Stimulated activated naive CD8-positive, alpha-beta T cell treated with anti-CD3 and anti-CD28 coated beads, Interleukin-15, Interleukin-2, amounts not matched to agents 100 U/mL and 50 U/mL, for 24 hours (primary cell): ENCODE results near the gene CCDC91.
"Not testable (repeated sequence)": the region's sequence is repeated elsewhere in the genome, so short reads cannot be mapped to it uniquely, and the experiment has no call there.

Experiments
- ATAC-seq: fragments of 150-1000 bp; cut with Tn5 transposase; one replicate; pipeline ENCODE4 v1.10.0; 2021
- DNase-seq: peaks from one replicate; pipeline ENCODE4 v3.0.0; 2021

The CCDC91 gene

GRCh38 chr12:28294300-28294699 lies 104.0 kb downstream of the CCDC91 start:
- ATAC-seq (no peak), DNase-seq (no peak)

- no peak for DNase-seq
- no peak for ATAC-seq
Observed at GRCh38 chr12:28296287-28296686, 106.0 kb downstream of the CCDC91 start.

- DNase-seq (no peak), ATAC-seq (no peak)
Observed at GRCh38 chr12:28303192-28303591, 112.9 kb downstream of the CCDC91 start.

GRCh38 chr12:28306535-28306934 lies 116.3 kb downstream of the CCDC91 start:
- ATAC-seq (peak; percentile 46), DNase-seq (no peak)

- no peak for ATAC-seq
- no peak for DNase-seq
Observed at GRCh38 chr12:28308891-28309290, 118.6 kb downstream of the CCDC91 start.

- no peak for DNase-seq
Observed at GRCh38 chr12:28313631-28314030, 123.4 kb downstream of the CCDC91 start.

GRCh38 chr12:28316049-28316448 lies 125.8 kb downstream of the CCDC91 start:
- ATAC-seq (no peak), DNase-seq (no peak)

More at GRCh38 chr12:28313631-28314030, 123.4 kb downstream of the CCDC91 start:
- ATAC-seq = no peak

- DNase-seq (no peak), ATAC-seq (no peak)
Observed at GRCh38 chr12:28318273-28318672, 128.0 kb downstream of the CCDC91 start.

GRCh38 chr12:28320353-28320752 lies 130.1 kb downstream of the CCDC91 start:
- ATAC-seq (no peak), DNase-seq (no peak)

GRCh38 chr12:28327722-28328121 lies 137.5 kb downstream of the CCDC91 start:
- no peak for DNase-seq
- ATAC-seq = no peak

GRCh38 chr12:28328967-28329366 lies 138.7 kb downstream of the CCDC91 start:
- DNase-seq (no peak), ATAC-seq (no peak)

- ATAC-seq, DNase-seq: not testable (repeated sequence)
Observed at GRCh38 chr12:28329727-28330126, 139.5 kb downstream of the CCDC91 start.

GRCh38 chr12:28330232-28330631 lies 140.0 kb downstream of the CCDC91 start:
- not testable (repeated sequence) for ATAC-seq

GRCh38 chr12:28331130-28331529 lies 140.9 kb downstream of the CCDC91 start:
- ATAC-seq (no peak), DNase-seq (no peak)

More at GRCh38 chr12:28330232-28330631, 140.0 kb downstream of the CCDC91 start:
- DNase-seq = not testable (repeated sequence)

- ATAC-seq (no peak), DNase-seq (no peak)
Observed at GRCh38 chr12:28340261-28341045, 150.2 kb downstream of the CCDC91 start.

GRCh38 chr12:28343713-28344112 lies 153.5 kb downstream of the CCDC91 start:
- no peak for ATAC-seq

GRCh38 chr12:28346567-28346966 lies 156.3 kb downstream of the CCDC91 start:
- no peak for DNase-seq
- no peak for ATAC-seq

More at GRCh38 chr12:28343713-28344112, 153.5 kb downstream of the CCDC91 start:
- DNase-seq = no peak

GRCh38 chr12:28349196-28349595 lies 158.9 kb downstream of the CCDC91 start:
- ATAC-seq = no peak

GRCh38 chr12:28350502-28350901 lies 160.2 kb downstream of the CCDC91 start:
- DNase-seq (no peak), ATAC-seq (no peak)

More at GRCh38 chr12:28349196-28349595, 158.9 kb downstream of the CCDC91 start:
- no peak for DNase-seq

GRCh38 chr12:28351414-28351813 lies 161.2 kb downstream of the CCDC91 start:
- DNase-seq (no peak), ATAC-seq (no peak)

GRCh38 chr12:28355161-28355560 lies 164.9 kb downstream of the CCDC91 start:
- ATAC-seq = no peak
- DNase-seq = no peak

GRCh38 chr12:28360253-28360652 lies 170.0 kb downstream of the CCDC91 start:
- no peak for ATAC-seq
- DNase-seq = no peak

GRCh38 chr12:28367326-28367725 lies 177.1 kb downstream of the CCDC91 start:
- no peak for ATAC-seq
- DNase-seq = no peak

- no peak for ATAC-seq
- DNase-seq = no peak
Observed at GRCh38 chr12:28367993-28368392, 177.7 kb downstream of the CCDC91 start.
